GM18502 (cell line): ENCODE data around the gene NTM.

Experiments used
- ATAC-seq: cut with Tn5 transposase; IDR thresholded peaks from one replicate; pipeline ENCODE4 v1.9.1; 2021; ENCODE audit warnings: mild to moderate bottlenecking; ENCODE audit not compliant: unreplicated experiment, poor library complexity

Gene NTM

DNA sequence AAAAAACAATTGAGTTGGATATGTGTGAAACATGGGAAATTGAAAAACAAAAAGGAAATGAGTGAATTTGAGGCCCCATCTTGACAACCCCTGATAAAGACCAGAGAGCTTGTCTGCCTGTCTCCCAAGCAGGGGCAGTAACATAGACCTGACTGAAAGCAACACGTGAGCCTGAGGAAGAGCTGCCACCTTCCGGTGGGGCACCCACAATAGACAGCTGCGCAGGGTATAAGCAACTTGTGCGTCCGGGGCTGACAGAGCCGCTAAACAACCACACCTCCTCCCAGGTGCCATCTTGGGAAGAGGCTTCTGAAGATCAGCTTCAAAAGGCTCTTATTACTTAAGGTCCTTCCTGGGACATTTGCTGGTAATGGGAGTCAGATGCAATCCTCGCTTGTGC, 166.8 kb downstream of the NTM start:
- no peak for ATAC-seq

DNA sequence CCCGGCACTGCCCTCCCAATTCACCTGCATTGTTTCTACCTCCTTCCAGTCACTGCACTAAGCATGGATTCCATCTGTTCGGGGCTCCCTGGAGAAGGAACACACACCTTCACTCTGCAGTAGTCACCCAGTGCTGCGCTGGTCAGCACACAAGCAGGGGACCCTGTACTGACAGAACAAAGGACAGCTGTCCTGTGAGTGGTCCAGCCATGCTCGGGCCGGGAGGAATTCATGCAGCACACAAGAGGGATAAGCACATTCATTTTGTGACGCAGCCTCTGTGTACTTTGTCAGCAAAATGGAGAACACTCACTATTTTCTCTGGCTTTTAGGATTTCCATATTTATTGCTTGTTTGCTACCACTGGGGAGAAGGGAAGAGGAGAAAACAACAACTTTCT, 167.3 kb downstream of the NTM start:
- ATAC-seq, result no peak

DNA sequence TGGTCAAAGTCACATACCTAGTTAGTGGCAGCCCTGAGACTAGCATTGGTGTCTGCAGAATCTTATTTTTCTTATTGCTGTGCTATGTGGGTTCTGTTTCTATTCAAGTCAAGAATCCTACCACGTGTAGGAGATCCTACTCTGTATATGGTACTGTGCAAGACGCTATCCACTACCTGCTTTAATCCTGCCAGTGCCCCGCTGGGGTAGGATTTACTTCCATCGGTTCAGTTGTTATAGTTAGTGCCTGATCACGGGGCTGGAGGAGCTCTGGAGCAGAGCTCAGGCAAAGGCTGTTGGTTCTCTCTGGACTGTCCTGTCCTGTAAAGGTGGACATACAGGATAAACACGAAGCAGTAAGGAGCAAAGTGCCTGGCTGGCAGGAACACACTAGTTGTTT, 167.9 kb downstream of the NTM start:
- ATAC-seq, result no peak

DNA sequence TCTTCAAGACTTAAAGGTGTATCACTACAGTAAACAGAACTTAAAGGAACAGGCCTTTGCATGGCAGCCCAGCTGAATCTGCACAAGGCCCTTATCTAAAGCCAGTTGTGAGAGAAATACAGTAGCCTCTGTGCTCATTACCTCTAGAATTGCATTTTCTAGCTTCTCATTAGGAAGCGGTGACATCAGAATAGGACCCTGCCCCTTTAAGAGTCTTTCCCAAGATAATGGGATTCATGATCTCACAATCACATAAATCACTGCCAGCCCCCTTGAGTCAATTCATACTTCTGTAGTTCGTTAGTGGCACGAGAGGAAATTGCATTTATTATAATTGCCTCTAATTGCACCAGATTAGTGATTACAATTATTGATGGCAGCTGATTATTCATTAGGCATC, 170.3 kb downstream of the NTM start:
- ATAC-seq, result no peak

DNA sequence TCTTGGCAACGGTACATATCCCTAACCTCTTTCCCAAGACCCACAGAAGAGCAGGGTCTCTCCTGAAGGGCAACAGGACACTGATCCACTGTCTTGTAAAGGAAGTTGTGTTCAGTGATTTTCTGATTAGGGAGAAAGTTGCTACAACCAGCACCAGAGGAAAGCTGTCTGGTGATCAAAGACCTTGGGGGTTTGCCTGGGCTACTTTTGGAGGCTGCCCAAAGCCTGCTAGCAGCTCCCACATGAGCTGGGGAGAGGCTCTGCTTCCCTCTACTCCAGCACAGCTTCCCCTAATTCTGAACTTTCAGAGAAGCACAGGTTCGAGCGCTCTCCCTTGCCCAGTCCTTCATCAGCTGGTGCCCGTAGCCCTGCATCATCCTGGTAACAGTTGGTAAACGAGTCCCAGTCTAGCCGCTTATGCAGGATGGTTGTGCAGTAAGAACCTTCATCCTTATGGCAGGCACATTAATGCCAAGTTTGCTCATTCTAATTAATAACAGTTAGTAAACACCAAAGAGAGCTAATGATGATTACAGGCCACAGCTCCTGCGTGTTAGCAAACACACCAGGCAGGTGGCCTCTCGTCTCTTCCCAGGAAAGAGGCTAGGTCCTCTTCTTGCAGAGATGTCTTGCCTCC, 173.1 kb downstream of the NTM start:
- ATAC-seq, result no peak

DNA sequence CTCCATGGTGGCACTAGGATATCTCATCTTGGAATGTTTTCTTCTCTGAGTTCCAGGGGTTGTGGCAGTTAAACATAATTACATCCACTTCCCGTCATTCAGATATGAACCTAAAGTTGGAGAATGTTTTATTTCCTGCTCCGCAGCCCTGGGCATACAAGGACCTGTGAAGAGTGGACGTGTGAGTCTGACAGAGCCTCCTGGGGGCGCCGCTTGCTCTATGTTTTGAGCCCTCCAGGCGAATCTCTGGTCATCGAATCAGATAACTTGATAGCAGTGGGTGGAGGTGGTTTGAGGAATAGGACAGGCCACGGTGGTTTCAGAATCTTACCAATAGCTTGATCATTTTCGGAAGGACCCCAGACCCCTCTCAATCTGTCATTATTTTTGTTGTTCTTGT, 174.2 kb downstream of the NTM start:
- ATAC-seq, result no peak

DNA sequence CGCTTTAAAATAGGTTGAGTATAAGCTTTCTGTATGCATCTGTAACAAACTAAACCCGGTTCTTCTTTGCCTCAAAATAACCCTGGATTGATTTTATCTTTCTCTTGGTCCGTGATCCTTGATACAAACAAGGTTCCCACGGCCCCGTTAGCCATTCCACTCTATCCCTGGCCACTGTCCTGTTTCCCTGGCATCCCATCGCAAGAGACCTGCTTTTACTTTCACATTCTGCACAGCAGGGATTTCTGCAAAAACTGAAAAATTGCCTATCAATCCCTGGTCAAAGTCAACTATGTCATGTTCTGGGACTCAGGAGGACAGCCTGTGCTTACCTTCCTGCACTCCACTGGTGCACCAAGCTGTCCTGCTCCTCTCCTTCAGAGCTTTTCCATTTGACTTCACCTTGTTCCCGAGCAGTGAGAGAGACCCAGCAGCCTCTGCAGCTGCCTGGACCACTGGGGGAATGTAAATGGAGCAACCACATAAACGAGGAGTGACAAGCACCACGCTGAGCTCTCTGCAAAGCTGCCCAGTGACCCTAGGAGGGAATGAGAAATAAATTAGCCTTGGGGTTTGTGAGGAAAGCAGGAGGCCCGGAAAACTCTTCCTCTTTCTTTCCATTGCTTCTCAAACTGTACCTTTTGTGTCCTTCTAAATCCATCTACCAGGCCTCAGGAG, 175.9 kb downstream of the NTM start:
- ATAC-seq, result no peak

DNA sequence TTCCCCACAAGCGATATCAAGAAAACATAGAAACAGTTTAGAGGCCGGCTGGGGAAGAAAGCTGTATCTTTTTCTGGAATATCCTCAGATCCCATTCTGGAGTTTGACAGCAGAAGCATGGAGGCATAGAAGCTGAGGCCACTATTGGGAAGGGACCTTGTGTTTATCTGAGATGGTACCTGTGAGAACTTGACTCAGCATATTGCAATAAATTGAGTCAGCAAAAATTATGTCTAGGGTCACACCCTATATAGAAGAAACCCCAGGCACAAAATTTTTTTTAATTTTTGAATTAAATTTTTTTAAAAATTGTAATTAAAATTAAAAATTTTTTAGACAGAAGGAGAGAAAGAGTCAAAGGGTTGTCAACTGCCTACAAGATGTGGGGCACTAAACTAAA, 178.7 kb downstream of the NTM start:
- ATAC-seq, result no peak

DNA sequence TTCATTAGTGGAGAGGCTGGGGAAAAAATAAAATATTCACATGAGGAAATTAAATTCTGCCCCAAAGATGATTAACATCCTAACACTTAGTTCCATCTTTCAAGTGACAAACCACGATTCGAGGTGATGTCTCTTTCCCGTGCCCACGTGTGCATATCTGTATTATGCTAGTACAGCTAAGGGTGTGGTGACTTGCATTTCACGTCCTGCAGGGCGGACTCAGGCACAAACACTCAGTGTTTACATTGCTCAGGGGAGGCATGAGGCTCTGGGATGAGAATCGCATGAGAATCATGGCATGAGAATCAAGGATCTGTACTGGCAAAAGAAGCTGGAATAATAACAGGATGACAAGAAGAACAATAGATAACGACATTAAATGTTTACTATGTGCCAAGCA, 179.4 kb downstream of the NTM start:
- no peak for ATAC-seq

DNA sequence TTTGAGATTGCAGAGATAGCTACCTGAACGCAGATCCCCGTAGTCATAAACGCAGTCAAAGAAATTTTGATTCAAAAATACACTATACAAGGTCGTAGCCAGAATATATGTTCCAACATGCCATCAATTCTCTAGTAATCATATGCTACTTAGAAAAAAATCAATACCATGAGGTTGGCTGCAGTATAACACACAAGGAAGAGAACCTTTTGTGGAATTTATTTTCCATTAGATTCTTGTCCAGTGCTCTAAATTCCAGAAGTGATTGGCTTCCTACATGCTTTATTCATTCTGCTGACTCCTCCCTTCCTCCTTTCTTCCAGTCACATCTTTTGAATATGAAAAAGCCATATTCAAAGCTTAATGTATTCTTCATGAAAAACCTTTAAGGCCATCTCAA, 189.9 kb downstream of the NTM start:
- ATAC-seq, result no peak

DNA sequence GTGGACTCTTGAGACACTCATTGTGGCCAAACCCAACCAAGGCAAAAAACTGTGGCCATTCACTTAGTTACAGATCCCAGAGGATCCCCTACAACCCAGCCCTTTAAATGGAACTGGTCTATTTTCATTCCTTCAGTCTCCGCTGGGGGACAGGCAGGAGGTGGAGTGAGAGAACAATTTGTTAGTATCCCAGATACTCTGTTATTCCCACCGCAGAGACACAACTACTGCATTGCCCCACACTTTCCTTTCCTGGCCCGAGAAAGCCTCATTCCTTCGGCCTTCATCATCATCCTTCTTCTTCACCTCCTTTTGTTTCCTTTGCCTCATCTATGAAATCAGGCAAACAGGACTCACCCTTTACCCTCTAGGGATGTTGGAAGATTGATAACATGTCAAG, 191.1 kb downstream of the NTM start:
- ATAC-seq, result no peak

DNA sequence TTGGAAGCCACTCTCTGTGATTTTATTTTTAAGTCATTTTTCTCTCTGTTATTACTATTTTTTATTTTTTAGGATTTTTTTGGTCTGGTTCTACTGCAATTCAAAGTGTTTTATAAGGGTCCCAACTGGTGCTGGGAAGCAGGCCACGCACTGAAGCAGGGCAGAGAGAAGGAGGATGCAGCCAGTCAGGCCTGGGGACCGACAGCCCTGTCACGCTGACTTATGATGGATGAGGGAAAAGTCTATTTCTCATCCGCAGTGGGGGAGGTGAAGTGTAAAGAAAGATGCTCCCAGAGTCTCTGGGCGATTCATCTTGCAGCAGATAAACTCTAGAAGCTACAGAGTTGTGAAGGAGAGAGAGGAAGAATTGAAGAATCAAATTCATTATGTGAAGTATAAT, 191.6 kb downstream of the NTM start:
- no peak for ATAC-seq

DNA sequence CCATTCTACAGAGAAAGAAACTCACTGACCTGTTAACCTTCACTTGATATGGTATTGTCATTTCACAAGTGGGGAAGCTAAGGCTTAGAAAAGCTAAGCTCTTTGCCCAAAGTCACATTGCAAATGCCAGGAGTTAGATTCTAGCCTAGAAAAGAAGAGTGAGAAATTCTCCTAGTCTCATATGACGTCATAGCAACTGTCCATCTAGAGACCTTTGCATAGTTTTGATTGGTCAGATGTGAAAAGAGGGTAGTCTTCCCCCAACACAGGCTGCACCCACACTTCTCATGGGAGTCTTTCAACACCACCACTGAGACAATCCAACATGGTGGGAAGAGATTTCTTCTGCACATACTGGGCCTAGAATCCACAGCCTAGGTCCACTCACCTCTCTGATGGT, 197.9 kb downstream of the NTM start:
- ATAC-seq, result no peak

DNA sequence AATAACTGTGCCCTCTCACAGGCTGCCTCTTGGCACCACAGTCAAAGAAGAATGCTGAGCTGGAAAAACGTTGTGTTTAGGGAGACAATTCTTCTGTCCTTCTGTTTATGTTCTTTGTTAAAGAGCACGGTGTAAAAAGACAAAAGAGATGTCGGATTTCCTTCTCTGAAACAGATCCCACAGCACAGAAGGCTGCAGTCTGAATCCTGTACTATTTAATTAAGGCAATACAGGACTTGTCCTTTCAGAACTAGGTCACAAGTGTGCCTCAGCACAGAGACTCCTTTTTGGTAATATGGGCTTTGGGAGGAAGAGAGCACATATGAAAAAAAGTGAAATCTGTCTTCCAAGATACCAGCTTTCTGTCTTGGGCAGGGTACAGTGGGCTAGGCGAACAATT, 201.2 kb downstream of the NTM start:
- ATAC-seq, result no peak

DNA sequence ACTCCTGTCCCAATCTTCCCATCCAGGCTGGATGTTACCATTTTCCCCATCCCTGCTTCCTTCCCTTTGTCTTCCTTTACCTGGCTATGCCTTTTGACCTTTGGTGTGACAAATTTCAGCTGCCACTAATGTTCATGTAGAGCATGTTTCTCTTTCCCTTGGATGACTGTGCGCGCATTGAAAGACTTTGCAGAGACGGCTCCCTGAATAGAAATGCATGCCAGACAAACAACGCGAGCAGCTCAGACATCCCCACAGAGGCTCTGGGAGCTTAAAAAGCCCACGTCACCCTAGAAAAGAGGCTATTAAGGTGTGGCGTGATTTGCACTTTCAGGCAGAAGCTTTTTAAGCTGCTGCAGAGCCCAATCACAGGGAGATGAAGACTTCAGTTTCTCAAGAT, 202.0 kb downstream of the NTM start:
- ATAC-seq, result no peak

DNA sequence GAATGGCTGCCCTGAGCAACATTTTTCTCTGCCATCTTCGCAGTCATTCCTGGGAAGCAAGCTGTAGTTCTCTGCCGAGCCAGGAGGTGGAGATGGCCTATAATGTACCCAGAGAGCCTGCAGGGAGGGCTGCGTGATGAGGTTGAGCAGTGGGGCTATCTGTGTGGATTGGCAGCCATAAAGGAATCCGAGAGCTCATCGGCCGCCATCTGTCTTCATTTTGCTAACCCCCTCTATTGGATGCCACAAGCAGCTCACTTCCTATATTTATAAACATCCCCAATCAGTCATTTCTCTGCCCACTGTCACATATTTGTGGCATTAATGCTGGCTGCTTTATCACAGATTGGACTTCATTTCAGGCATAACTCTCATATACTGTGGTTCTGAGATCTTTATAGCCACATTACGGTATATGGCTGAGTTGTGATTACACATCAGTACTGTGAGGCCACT, 209.5 kb downstream of the NTM start:
- ATAC-seq, result no peak

DNA sequence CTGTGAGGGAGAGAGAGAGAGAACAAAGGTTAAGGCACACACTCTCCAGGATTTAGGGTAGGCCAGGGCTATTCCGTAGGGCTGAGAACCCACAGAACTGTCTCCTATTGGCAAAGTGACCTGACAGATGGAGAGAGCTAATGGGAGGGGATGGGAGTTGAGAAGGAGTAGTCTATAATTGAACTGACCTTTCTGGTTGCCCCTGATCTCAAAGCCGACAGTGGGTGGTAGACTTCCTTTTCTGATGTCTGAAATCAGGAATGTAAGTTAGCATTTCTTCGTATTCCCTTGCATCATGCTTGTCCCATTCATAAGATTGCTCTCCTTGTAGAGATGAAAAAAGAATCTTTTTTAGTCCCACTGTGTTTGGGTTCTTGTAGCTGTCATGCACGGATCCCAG, 210.1 kb downstream of the NTM start:
- ATAC-seq, result no peak

DNA sequence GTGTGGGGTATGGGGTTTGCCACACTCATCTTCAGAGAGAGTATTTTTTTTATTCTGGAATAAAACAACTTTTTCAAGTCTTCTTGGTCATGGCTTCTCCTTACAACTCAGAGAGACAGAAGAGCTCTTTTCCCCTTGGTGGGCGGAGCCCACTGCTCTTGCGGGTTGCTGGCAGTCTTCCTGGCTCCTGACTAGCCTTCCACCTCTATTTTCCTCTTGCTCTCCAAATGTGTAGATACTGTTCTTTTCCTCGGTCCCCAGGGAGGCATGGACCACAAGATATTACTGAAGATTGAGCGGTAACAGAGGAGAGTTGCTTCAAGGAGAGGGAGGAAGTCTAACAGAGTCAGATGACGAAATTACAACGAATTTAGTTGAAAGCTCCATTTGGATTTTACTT, 210.6 kb downstream of the NTM start:
- no peak for ATAC-seq

DNA sequence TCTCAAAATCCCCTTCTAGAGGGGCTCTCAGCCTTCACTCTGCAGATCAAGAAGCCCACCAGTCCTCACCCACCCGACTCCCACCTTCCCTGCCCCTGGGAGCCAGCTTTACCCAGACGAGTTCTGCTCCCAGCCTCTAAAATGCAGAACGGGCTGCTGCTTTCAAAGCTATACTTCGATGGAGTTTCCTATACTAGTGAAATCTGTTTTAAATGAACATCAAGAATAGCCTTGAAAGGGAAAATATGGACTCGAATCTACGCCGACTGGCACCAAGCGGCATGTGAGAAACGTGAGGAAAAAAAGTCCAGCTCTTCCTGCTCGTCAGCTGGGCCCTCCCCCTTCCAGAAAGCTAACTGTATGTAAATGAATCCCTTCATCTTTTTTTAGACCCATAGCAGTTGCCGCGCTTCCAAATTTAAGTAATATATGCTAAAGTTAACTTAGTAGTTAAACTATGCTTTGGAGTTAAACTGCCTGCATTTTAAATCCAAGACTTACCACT, 211.7 kb downstream of the NTM start:
- ATAC-seq, result no peak

DNA sequence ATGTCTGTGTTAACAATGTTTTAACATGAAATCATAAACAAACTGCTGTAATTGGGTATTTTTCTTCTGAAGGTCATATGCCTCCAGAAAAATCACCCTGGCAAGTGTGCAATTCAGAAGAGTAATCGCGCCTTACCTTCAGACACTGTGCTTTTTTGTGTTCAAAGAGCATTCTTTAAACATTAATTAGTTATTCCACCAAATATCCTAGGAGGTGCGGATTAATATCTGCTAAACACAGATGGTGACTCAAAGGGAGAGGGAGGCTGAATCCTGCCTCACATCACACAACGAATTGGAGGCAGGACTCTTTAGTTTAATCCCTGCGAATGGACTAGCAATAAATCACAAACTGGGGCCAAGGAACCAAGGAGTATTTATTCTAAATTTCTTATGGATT, 213.0 kb downstream of the NTM start:
- ATAC-seq, result no peak

DNA sequence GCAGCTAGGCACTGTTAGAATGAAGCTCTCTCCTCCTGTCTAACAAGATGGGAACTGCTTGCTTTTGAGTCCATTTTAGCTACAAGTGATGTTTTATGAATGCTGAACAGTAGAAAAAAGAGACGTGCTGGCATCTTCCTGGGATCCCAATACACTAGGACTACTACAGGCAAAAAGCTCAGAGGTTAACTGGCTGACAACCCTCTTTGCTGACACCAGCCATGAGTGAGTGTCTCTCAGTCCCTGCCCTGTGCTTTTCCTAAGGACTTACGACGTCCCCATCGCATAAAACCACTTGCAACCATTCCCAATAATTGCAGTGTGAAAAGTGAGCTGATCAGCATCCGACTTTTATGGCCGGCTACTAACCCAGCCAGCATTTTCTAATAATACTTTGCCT, 213.5 kb downstream of the NTM start:
- ATAC-seq, result no peak
